Measurements from ENCODE around the gene GRID1. TPM values are rescaled to one million over a fixed set of nuclear protein-coding genes. Genes with fewer than 3 reads are reported as not detected.
A peak's percentile ranks its signal among the peaks of the same experiment; 100 is the strongest.

GRID1 gene
- total and polyA plus RNA-seq, 9 of the 15 experiments (the other 6 are each of a cell fraction or from before 2014, with no cell fraction given): 0.01 to 7.2 (median 1.2) TPM

DNA sequence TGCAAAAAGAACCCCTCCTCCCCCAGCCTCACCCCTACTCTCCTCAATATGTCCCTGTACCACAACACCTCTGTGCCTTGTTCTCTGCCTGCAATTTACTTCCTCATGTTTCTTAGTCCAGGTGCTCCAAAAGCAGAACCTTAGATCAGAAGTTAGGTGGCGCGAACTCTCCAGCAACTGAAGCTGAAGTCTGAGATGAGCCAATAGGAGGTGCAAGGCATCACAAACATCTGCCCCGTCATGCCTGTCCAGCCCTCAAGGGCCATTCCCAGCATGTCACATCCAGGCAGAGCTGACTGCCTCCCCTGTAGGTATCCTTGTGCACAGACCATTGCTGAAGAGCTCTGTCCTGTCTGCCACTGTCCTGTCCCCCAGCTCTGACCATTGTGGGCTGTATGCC lies 508.8 kb downstream of the GRID1 start:
- H3K36me3 ChIP-seq (ENCODE audit: control insufficient read depth, insufficient read depth, low read length): no peaks in the 10 kb centered on the region
- H3K4me3 ChIP-seq: no peak overlapping the region
- 12% methylated on average over 3 of the region's 3 CpGs for WGBS (ENCODE audit: insufficient coverage, low coverage, missing lambda C conversion rate)
- H3K9ac ChIP-seq (ENCODE audit: insufficient read depth in 1 of 2, low read depth in 2 of 2, low read length in 2 of 2): no peak overlapping the region
- no peaks in the 10 kb centered on the region for H3K9me3 ChIP-seq (replicated peaks; ENCODE audit: control insufficient read depth, insufficient read depth, low read depth, low read length)
- CTCF ChIA-PET (ENCODE audit: low intra/inter-chr PET ratio): no interaction called here
- in situ Hi-C loops (cut with MboI) (no loop called here), intact Hi-C loops (cut with micrococcal nuclease) (no loop called here)
- H4K20me1 ChIP-seq (replicated peaks; ENCODE audit: control insufficient read depth, insufficient read depth, low read length): peaks cover 3% of the 10 kb centered on the region; the same call in 1 of the 2 replicates
- no peak overlapping the region for H3K27ac ChIP-seq (ENCODE audit: extremely low read depth, low read depth, low read length)
- POLR2A ChIA-PET: interaction anchor here (1.7 kb wide), 1 partner anchor 11 kb away, joined by 4 read pairs; no protein-coding TSS in a partner anchor
- no peak overlapping the region for H3K4me2 ChIP-seq (ENCODE audit: insufficient read depth, low read length)
- no peak for FAIRE-seq
- peak; percentile 59 for ATAC-seq
- no TSS peak for BruUV-seq (replicated peaks)
- TF ChIP-seq RAD21 (CRISPR knock-in tag; conservative IDR thresholded peaks at IDR 0.05 in 1 of 2, IDR thresholded peaks at IDR 0.05 in 1 of 2) (peak in 1 of 2 experiments; percentile 16; a peak in 1 of 4 replicates), SNRNP70 (optimal IDR thresholded peaks at IDR 0.05; ENCODE audit: low read depth, low read length) (no peak)
- TF ChIP-seq, protein P1, sequence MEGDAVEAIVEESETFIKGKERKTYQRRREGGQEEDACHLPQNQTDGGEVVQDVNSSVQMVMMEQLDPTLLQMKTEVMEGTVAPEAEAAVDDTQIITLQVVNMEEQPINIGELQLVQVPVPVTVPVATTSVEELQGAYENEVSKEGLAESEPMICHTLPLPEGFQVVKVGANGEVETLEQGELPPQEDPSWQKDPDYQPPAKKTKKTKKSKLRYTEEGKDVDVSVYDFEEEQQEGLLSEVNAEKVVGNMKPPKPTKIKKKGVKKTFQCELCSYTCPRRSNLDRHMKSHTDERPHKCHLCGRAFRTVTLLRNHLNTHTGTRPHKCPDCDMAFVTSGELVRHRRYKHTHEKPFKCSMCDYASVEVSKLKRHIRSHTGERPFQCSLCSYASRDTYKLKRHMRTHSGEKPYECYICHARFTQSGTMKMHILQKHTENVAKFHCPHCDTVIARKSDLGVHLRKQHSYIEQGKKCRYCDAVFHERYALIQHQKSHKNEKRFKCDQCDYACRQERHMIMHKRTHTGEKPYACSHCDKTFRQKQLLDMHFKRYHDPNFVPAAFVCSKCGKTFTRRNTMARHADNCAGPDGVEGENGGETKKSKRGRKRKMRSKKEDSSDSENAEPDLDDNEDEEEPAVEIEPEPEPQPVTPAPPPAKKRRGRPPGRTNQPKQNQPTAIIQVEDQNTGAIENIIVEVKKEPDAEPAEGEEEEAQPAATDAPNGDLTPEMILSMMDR (IDR thresholded peaks at IDR 0.05 in 2 of 3, conservative IDR thresholded peaks at IDR 0.05 in 1 of 3; ENCODE audit: insufficient read depth in 2 of 3, low read depth in 1 of 3, low read length in 3 of 3): peak in 2 of 3 experiments; percentile 26 to 50; a peak in 3 of 6 replicates
- no peaks in the 10 kb centered on the region for H3K79me2 ChIP-seq (ENCODE audit: control insufficient read depth, insufficient read depth, low read length)
- peaks cover 0 to 5% of the 10 kb centered on the region in 2 experiments; a peak in 1 of 5 replicates for H3K27me3 ChIP-seq (ENCODE audit: control insufficient read depth in 2 of 2, insufficient read depth in 2 of 2, low read length in 2 of 2)
- no peaks in the 10 kb centered on the region; a peak in 1 of 5 replicates for H3K4me1 ChIP-seq (replicated peaks in 1 of 2; ENCODE audit: control insufficient read depth in 2 of 2, insufficient read depth in 2 of 2, low read length in 2 of 2)
- DNase-seq (ENCODE audit: extremely low read depth in 1 of 4, low spot score in 3 of 4): peak in 1 of 4 experiments; percentile 13
- no peaks in the 10 kb centered on the region for H3K9me1 ChIP-seq (ENCODE audit: control insufficient read depth, insufficient read depth, low read length)
- H2AFZ ChIP-seq (ENCODE audit: low read depth, low read length): no peak overlapping the region
